Measurements from ENCODE around the gene MANEAL. TPM values are rescaled to one million over a fixed set of nuclear protein-coding genes. Genes with fewer than 3 reads are reported as not detected.

The MANEAL gene
- total RNA-seq, 3 donors from 2014 or later (not counting 1 experiment from before 2014, with no cell fraction given), result 1.6 to 3.8 (median 2.4) TPM

DNA sequence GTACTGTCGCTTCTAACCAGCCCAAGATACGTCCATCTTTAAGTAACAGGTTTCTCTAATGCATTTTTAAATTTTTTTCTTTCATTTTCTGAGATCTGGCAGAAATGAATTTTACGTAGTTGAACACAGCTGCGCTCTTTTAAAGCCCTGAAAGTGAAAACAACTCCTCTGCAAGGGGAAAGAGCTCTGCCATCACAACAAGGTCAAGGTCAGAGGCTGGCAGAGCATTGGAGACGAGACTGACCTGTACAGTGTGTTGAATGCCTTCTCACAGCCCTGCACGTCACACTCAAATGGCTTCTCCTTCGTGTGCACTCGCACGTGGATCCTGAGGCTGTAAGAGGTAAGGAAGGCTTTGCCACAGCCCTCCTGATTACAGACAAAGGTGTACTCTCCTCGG is 46.0 kb downstream of the MANEAL start:
- Mint-ChIP-seq H3K27me3 (ENCODE audit: low read depth in 2 of 2) (no peaks in the 10 kb centered on the region), H3K4me1 (peaks cover 8 to 14% of the 10 kb centered on the region in 2 donors), H3K4me3 (no peak overlapping the region), H3K9me3 (no peaks in the 10 kb centered on the region), H3K36me3 (peaks cover 8% of the 10 kb centered on the region), H3K27ac (no peak overlapping the region)
- Histone ChIP-seq H3K27me3 (ENCODE audit: control insufficient read depth, insufficient read depth, low read length) (no peaks in the 10 kb centered on the region), H3K27ac (ENCODE audit: low read length) (no peak overlapping the region), H3K36me3 (ENCODE audit: control insufficient read depth, insufficient read depth, low read length) (peaks cover 47% of the 10 kb centered on the region), H3K4me1 (ENCODE audit: control insufficient read depth, insufficient read depth, low read length) (no peaks in the 10 kb centered on the region), H3K4me3 (ENCODE audit: low read length) (no peak overlapping the region), H3K9me3 (ENCODE audit: control insufficient read depth, insufficient read depth, low read length) (no peaks in the 10 kb centered on the region)
- ATAC-seq (no peak), DNase-seq (no peak)
- 95% methylated on average over 10 of the region's 10 CpGs for WGBS (ENCODE audit: insufficient coverage)
- intact Hi-C loops (cut with micrococcal nuclease), result loop anchor here (10.0 kb wide), 1 partner anchor 245 kb away; the partner anchor contains the start of gene GNL2
- TF ChIP-seq, protein P1, sequence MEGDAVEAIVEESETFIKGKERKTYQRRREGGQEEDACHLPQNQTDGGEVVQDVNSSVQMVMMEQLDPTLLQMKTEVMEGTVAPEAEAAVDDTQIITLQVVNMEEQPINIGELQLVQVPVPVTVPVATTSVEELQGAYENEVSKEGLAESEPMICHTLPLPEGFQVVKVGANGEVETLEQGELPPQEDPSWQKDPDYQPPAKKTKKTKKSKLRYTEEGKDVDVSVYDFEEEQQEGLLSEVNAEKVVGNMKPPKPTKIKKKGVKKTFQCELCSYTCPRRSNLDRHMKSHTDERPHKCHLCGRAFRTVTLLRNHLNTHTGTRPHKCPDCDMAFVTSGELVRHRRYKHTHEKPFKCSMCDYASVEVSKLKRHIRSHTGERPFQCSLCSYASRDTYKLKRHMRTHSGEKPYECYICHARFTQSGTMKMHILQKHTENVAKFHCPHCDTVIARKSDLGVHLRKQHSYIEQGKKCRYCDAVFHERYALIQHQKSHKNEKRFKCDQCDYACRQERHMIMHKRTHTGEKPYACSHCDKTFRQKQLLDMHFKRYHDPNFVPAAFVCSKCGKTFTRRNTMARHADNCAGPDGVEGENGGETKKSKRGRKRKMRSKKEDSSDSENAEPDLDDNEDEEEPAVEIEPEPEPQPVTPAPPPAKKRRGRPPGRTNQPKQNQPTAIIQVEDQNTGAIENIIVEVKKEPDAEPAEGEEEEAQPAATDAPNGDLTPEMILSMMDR (IDR thresholded peaks at IDR 0.05), result no peak

DNA sequence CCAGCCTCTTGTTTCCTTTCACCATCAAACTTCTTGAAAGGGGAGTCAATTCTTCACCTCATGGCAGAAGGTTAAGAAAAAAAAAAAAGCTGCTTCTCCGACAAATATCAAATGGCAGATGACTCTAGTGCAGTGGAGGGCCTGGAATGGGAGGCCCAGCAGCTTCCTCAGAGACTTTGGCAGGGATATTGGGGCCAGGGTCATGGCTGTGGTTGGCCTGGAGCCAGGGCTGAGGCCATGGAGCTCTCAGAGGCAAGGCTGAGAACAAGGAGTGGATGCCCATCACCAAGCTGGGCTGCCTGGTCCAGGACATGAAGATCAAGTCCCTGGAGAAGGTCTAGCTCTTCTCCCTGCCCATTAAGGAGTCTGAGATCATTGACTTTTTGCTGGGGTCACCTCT is 47.1 kb downstream of the MANEAL start:
- Mint-ChIP-seq H3K27me3 (ENCODE audit: low read depth in 2 of 2) (no peaks in the 10 kb centered on the region), H3K4me3 (no peak overlapping the region), H3K36me3 (no peaks in the 10 kb centered on the region), H3K27ac (no peak overlapping the region), H3K4me1 (peaks cover 18 to 22% of the 10 kb centered on the region in 2 donors), H3K9me3 (no peaks in the 10 kb centered on the region)
- no peak for ATAC-seq
- no peak overlapping the region for H3K4me3 ChIP-seq (ENCODE audit: low read length)
- no peak overlapping the region for H3K27ac ChIP-seq (ENCODE audit: low read length)
- no peaks in the 10 kb centered on the region for H3K9me3 ChIP-seq (ENCODE audit: control insufficient read depth, insufficient read depth, low read length)
- TF ChIP-seq, protein P1 (IDR thresholded peaks at IDR 0.05), result no peak
- no peak for DNase-seq
- no peaks in the 10 kb centered on the region for H3K4me1 ChIP-seq (ENCODE audit: control insufficient read depth, insufficient read depth, low read length)
- WGBS (ENCODE audit: insufficient coverage), result 100% methylated on average over 1 of the region's 1 CpG
- peaks cover 38% of the 10 kb centered on the region for H3K36me3 ChIP-seq (ENCODE audit: control insufficient read depth, insufficient read depth, low read length)
- H3K27me3 ChIP-seq (ENCODE audit: control insufficient read depth, insufficient read depth, low read length), result no peaks in the 10 kb centered on the region
- intact Hi-C loops (cut with micrococcal nuclease), result loop anchor here (10.0 kb wide), 1 partner anchor 246 kb away; the partner anchor contains the start of gene GNL2

DNA sequence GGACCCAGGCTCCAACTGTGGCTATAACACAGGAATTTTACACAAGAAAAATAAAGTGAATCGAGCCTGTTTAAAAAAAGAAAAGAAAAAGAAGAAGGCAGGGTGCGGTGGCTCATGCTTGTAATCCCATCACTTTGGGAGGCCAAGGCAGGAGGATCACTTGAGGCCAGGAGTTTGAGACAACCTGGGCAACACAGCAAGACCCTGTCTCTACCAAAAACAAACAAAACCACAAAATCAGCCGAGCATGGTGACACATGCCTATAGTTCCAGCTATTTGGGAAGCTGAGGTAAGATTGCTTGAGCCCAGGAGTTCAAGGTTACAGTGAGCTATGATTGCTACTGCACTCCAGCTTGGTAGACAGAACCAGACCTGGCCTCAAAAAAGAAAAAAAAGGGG is 48.0 kb downstream of the MANEAL start:
- no peaks in the 10 kb centered on the region for H3K27me3 Mint-ChIP-seq (ENCODE audit: low read depth in 2 of 2)
- H3K4me3 Mint-ChIP-seq, result no peak overlapping the region
- no peaks in the 10 kb centered on the region for H3K9me3 ChIP-seq (ENCODE audit: control insufficient read depth, insufficient read depth, low read length)
- H3K4me1 ChIP-seq (ENCODE audit: control insufficient read depth, insufficient read depth, low read length), result peaks cover under 1% of the 10 kb centered on the region
- H3K27me3 ChIP-seq (ENCODE audit: control insufficient read depth, insufficient read depth, low read length), result no peaks in the 10 kb centered on the region
- DNase-seq, result no peak
- H3K36me3 ChIP-seq (ENCODE audit: control insufficient read depth, insufficient read depth, low read length), result peaks cover 32% of the 10 kb centered on the region
- no peak overlapping the region for H3K4me3 ChIP-seq (ENCODE audit: low read length)
- H3K4me1 Mint-ChIP-seq, result peaks cover 27 to 30% of the 10 kb centered on the region in 2 donors
- intact Hi-C loops (cut with micrococcal nuclease), result loop anchor here (10.0 kb wide), 1 partner anchor 247 kb away; the partner anchor contains the start of gene GNL2
- no peak overlapping the region for H3K27ac Mint-ChIP-seq
- no peak for ATAC-seq
- TF ChIP-seq, protein P1 (IDR thresholded peaks at IDR 0.05), result no peak
- H3K9me3 Mint-ChIP-seq, result no peaks in the 10 kb centered on the region
- H3K36me3 Mint-ChIP-seq, result no peaks in the 10 kb centered on the region
- H3K27ac ChIP-seq (ENCODE audit: low read length), result no peak overlapping the region
- WGBS (ENCODE audit: insufficient coverage), result 97% methylated on average over 3 of the region's 3 CpGs

DNA sequence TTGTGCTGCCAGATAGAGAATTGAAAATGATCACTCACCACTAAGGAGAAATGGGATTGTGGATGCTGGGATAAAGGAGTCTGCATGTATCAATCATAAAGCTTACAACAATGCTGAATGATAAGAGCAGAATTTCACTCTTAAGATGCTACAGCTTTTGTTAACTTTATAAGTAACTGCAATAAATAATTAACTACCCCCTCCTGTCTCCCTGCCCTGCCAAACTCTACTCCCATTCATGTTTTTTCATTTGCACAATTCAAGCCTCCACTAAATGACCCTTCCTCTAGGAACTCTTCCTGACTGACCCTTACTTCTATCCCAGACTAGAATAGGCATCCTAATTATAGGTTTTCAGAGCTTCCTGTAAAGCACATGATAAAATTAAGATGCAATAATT is 50.9 kb downstream of the MANEAL start:
- intact Hi-C loops (cut with micrococcal nuclease), result loop anchor here (10.0 kb wide), 1 partner anchor 250 kb away; the partner anchor contains the start of gene GNL2
- Histone ChIP-seq H3K27me3 (ENCODE audit: control insufficient read depth, insufficient read depth, low read length) (no peaks in the 10 kb centered on the region), H3K4me3 (ENCODE audit: low read length) (no peak overlapping the region), H3K9me3 (ENCODE audit: control insufficient read depth, insufficient read depth, low read length) (no peaks in the 10 kb centered on the region), H3K36me3 (ENCODE audit: control insufficient read depth, insufficient read depth, low read length) (peaks cover 10% of the 10 kb centered on the region), H3K4me1 (ENCODE audit: control insufficient read depth, insufficient read depth, low read length) (peaks cover 5% of the 10 kb centered on the region), H3K27ac (ENCODE audit: low read length) (no peak overlapping the region)
- Mint-ChIP-seq H3K27me3 (ENCODE audit: low read depth in 2 of 2) (no peaks in the 10 kb centered on the region), H3K27ac (no peak overlapping the region), H3K4me3 (no peak overlapping the region), H3K9me3 (no peaks in the 10 kb centered on the region), H3K4me1 (peaks cover 36 to 37% of the 10 kb centered on the region in 2 donors), H3K36me3 (no peaks in the 10 kb centered on the region)
- ATAC-seq, result no peak
- TF ChIP-seq, protein P1 (IDR thresholded peaks at IDR 0.05), result no peak
- no peak for DNase-seq

Measured in natural killer cell (primary cell).